Peyer's patch (tissue), 4 donors: Measurements from ENCODE around the gene MYH10. TPM values are rescaled to one million over a fixed set of nuclear protein-coding genes. Genes with fewer than 3 reads are reported as not detected.

ENCODE experiments used
- DNase-seq, 3 donors: peaks; one replicate each; pipeline ENCODE4 v3.0.0-alpha.2; 2017 to 2019
- H3K27ac ChIP-seq, 4 donors: fragments of 200-600 bp; sonication (generic); one replicate each; pipeline ENCODE4 v1.5.1; 2016 to 2019
- H3K27me3 ChIP-seq, 2 donors: fragments of 200-600 bp; sonication (generic); one replicate each; pipeline ENCODE4 v1.5.1; 2019
- H3K36me3 ChIP-seq, 3 donors: fragments of 200-600 bp; sonication (generic); one replicate each; pipeline ENCODE4 v1.5.1; 2016 to 2019
- H3K4me1 ChIP-seq, 4 donors: fragments of 200-600 bp; sonication (generic); one replicate each; pipeline ENCODE4 v1.5.1; 2016 to 2019
- H3K4me3 ChIP-seq, 4 donors: fragments of 200-600 bp; sonication (generic); 1 replicate in 3 of 4; 2 replicates in 1 of 4; pipeline ENCODE4 v1.5.1; 2016 to 2019; ENCODE audit warnings: mild to moderate bottlenecking in 1 of 4
- H3K9me3 ChIP-seq, 4 donors: fragments of 200-600 bp; sonication (generic); one replicate each; pipeline ENCODE4 v1.5.1; 2016 to 2019; ENCODE audit warnings: mild to moderate bottlenecking in 1 of 4
- POLR2A ChIP-seq, 2 donors: fragments of 450-650 bp; IDR thresholded peaks; one replicate each; pipeline ENCODE4 v1.5.1; 2017; ENCODE audit warnings: antibody characterized with exemption in 2 of 2, mild to moderate bottlenecking in 2 of 2, moderate library complexity in 2 of 2
- total RNA-seq, 4 donors: library from RNA; depleted of rRNA; stranded (reverse); fragments of >200 nt; gene quantifications; one replicate each; pipeline ENCODE4 v1.1.0, GENCODE V29; 2016
- TF ChIP-seq, protein P1 (sequence below), 6 experiments: fragments of 450-650 bp in 4 of 6; fragments of 200-600 bp in 2 of 6; sonication (generic) in 1 of 6; IDR thresholded peaks; one replicate each; pipeline ENCODE4 v1.5.1; 2017 to 2019; ENCODE audit warnings: antibody characterized with exemption in 6 of 6, mild to moderate bottlenecking in 3 of 6, moderate library complexity in 1 of 6

MYH10 gene
- total RNA-seq, 4 donors from 2014 or later, result 1.2 to 10.7 (median 3.6) TPM

DNA sequence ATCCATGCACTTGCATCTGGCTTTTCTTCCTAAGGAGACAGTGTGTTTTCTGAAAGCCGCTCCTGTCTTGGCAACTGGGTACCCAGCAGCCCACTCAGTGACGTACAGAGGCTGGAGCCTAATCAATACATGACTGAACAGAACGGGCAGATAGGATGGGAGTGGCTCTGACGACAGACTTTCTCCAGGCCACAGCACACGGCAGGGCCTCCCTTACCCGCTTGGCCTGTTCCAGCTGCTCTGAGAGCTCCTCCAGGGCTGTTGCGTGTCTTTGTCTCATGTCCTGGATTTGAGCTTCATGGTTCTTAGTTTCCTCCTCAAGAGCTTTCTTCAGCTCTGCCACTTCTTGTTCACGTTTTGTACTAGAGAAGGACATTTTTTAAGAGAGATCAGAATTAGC, 129.9 kb downstream of the MYH10 start:
- no peaks in the 10 kb centered on the region for H3K36me3 ChIP-seq
- no peaks in the 10 kb centered on the region for H3K27me3 ChIP-seq
- no peak overlapping the region for H3K27ac ChIP-seq
- no peak overlapping the region for H3K4me3 ChIP-seq
- DNase-seq, result no peak
- no peak for TF ChIP-seq POLR2A (IDR thresholded peaks at IDR 0.05)
- TF ChIP-seq, protein P1, sequence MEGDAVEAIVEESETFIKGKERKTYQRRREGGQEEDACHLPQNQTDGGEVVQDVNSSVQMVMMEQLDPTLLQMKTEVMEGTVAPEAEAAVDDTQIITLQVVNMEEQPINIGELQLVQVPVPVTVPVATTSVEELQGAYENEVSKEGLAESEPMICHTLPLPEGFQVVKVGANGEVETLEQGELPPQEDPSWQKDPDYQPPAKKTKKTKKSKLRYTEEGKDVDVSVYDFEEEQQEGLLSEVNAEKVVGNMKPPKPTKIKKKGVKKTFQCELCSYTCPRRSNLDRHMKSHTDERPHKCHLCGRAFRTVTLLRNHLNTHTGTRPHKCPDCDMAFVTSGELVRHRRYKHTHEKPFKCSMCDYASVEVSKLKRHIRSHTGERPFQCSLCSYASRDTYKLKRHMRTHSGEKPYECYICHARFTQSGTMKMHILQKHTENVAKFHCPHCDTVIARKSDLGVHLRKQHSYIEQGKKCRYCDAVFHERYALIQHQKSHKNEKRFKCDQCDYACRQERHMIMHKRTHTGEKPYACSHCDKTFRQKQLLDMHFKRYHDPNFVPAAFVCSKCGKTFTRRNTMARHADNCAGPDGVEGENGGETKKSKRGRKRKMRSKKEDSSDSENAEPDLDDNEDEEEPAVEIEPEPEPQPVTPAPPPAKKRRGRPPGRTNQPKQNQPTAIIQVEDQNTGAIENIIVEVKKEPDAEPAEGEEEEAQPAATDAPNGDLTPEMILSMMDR (IDR thresholded peaks at IDR 0.05), result no peak
- H3K4me1 ChIP-seq, result no peaks in the 10 kb centered on the region
- H3K9me3 ChIP-seq, result no peaks in the 10 kb centered on the region

DNA sequence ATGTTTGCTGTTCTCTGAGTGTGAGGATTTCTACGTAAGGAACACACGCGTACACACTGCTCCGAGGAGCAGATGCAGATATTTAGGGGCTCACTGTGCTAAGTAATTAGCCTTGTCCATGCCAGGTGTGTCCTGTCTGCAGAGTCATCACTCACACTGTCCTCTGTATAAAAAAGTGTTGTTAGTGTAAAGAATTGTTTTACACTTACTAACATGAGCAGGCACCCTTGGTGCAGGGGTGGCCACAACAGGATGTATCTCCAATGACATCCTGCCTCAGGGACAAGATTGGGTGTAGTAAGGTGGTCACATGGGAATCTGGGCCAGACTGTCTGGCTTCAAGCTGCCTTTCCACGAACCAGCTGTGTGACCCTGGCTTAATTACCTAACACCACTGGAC, 130.9 kb downstream of the MYH10 start:
- Histone ChIP-seq H3K36me3 (no peaks in the 10 kb centered on the region), H3K9me3 (no peaks in the 10 kb centered on the region), H3K4me1 (no peaks in the 10 kb centered on the region), H3K27ac (no peak overlapping the region), H3K4me3 (no peak overlapping the region), H3K27me3 (no peaks in the 10 kb centered on the region)
- TF ChIP-seq POLR2A (IDR thresholded peaks at IDR 0.05), result no peak
- TF ChIP-seq, protein P1 (IDR thresholded peaks at IDR 0.05), result no peak
- DNase-seq, result no peak

DNA sequence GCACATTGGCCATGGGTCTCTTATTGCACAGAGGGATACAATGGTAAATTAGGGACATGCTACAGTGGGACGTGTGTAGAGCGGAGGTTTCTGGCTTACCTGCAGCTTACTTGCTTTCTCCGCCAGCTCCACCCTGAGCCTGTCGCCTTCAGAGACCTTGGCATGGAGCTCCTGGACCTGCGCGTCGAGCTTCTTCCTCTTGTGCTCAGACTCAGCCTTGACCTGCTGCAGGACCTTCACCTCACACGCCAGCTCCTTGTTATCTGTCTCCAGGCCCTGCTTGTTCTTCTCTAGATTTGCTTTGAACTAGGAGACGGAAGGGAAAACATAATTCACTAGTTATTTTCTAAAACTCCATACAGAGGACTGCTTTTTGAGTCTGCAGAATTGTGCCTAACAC, 131.4 kb downstream of the MYH10 start:
- H3K27me3 ChIP-seq, result no peaks in the 10 kb centered on the region
- no peaks in the 10 kb centered on the region for H3K36me3 ChIP-seq
- no peak for DNase-seq
- no peaks in the 10 kb centered on the region for H3K4me1 ChIP-seq
- no peaks in the 10 kb centered on the region for H3K9me3 ChIP-seq
- H3K27ac ChIP-seq, result no peak overlapping the region
- H3K4me3 ChIP-seq, result no peak overlapping the region
- TF ChIP-seq, protein P1 (IDR thresholded peaks at IDR 0.05), result no peak
- no peak for TF ChIP-seq POLR2A (IDR thresholded peaks at IDR 0.05)

DNA sequence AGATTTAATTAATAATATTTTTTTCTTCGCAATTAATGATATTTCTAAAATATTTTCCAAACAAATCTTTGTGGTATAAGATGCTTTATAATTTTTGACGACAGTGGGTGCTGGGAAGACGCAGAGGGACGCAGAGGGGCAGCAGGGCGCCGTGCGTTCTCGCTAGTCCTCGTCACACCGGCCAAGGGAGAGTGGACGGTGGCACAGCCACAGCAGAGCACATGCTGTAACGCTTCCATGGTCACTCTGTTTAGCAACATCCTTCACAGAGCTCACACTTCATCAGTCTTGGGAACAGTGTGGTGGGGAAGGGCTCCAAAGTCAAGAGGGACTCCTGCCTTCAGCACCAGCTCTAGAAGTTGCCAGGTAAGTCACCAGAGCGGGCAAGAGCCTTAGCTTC, 134.4 kb downstream of the MYH10 start:
- TF ChIP-seq POLR2A (IDR thresholded peaks at IDR 0.05), result no peak
- TF ChIP-seq, protein P1 (IDR thresholded peaks at IDR 0.05), result no peak
- H3K9me3 ChIP-seq, result no peaks in the 10 kb centered on the region
- H3K4me3 ChIP-seq, result no peak overlapping the region
- H3K27me3 ChIP-seq, result no peaks in the 10 kb centered on the region
- no peaks in the 10 kb centered on the region for H3K4me1 ChIP-seq
- peaks cover 0 to 4% (median 0%) of the 10 kb centered on the region in 3 donors for H3K36me3 ChIP-seq
- H3K27ac ChIP-seq, result no peak overlapping the region
- no peak for DNase-seq

DNA sequence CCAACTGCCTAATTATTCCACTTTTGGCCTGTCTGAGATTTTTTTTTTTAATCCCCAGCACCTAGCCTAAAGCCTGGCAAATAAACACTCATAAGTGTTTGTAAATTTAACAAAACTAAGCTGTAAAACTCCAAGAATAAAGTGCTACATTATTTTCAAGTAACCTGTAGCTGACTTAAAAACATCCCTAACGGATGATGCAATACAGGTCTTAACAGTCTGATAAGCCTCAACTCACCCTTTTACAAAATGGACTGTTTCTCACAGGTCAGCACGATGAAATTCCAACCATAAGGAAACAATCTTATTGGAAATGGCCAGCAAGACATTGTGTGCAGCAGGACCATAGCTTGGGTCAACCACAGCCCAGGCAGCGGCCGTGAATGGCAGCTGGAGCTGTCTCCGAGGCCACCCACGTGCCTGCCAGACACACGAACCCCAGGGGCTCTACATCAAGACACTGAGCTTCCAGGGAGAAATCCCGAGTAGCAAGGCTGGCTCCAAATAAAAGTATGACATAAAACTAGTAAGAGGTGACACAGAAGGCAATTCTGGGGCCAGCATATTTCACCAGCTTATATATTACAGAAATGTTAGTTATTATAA, 135.9 kb downstream of the MYH10 start:
- no peak for DNase-seq
- Histone ChIP-seq H3K4me3 (no peak overlapping the region), H3K36me3 (peaks cover 0 to 11% (median 0%) of the 10 kb centered on the region in 3 donors), H3K27me3 (no peaks in the 10 kb centered on the region), H3K27ac (no peak overlapping the region), H3K4me1 (no peaks in the 10 kb centered on the region), H3K9me3 (no peaks in the 10 kb centered on the region)
- TF ChIP-seq, protein P1 (IDR thresholded peaks at IDR 0.05), result no peak
- TF ChIP-seq POLR2A (IDR thresholded peaks at IDR 0.05), result no peak

DNA sequence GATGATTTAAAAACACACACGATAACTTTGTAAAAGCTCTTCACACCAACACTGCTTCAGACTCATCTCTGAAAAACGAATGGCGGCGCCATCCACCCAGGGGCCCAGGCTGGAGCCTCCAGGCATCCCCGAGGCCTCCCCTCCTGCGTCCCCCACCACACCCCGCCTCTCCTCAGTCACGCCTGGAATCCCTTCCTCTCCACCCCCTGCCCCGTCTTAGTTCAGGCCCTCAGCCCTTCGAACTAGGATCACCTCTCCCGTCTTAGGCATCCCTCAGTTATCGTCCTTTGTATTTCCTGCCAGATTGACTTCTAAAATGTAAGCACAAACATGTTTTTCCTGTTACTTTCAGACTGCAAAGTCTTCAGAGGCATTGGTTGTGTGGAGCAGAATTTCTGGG, 136.5 kb downstream of the MYH10 start:
- Histone ChIP-seq H3K36me3 (peaks cover 0 to 11% (median 0%) of the 10 kb centered on the region in 3 donors), H3K27ac (no peak overlapping the region), H3K4me3 (no peak overlapping the region), H3K9me3 (no peaks in the 10 kb centered on the region), H3K27me3 (no peaks in the 10 kb centered on the region), H3K4me1 (no peaks in the 10 kb centered on the region)
- DNase-seq, result no peak
- TF ChIP-seq POLR2A (IDR thresholded peaks at IDR 0.05), result no peak
- TF ChIP-seq, protein P1 (IDR thresholded peaks at IDR 0.05), result no peak
